Body of pancreas (tissue), 4 donors: ENCODE data around the gene PTPRT. TPM values are rescaled to one million over a fixed set of nuclear protein-coding genes. Genes with fewer than 3 reads are reported as not detected.

Experiments
- ATAC-seq: fragments of 150-250 bp; one replicate; pipeline ENCODE4 v1.9.1; 2016
- DNase-seq, 4 donors: peaks; one replicate each; pipeline ENCODE4 v3.0.0-alpha.2; 2019
- H3K27ac ChIP-seq, 4 donors: fragments of 200-600 bp; sonication (generic); 1 replicate in 3 of 4; 2 replicates in 1 of 4; pipeline versions ENCODE4 v1.5.1 to v1.6.1; 2016 to 2019; ENCODE audit warnings: mild to moderate bottlenecking in 1 of 4, mixed read lengths in 1 of 4, moderate library complexity in 1 of 4
- H3K27me3 ChIP-seq, 2 donors: fragments of 200-600 bp; sonication (generic); one replicate each; pipeline ENCODE4 v1.6.0; 2016; ENCODE audit warnings: mild to moderate bottlenecking in 1 of 2
- H3K36me3 ChIP-seq, 2 donors: fragments of 200-600 bp; sonication (generic); replicated peaks in 1 of 2; 2 replicates each; pipeline ENCODE4 v1.5.1; 2016; ENCODE audit warnings: low read depth in 2 of 2; ENCODE audit not compliant: insufficient read depth in 1 of 2
- H3K4me1 ChIP-seq: fragments of 200-600 bp; sonication (generic); one replicate; pipeline ENCODE4 v1.6.0; 2016
- H3K4me3 ChIP-seq, 2 donors: fragments of 200-600 bp; sonication (generic); 1 replicate in 1 of 2; 2 replicates in 1 of 2; pipeline ENCODE4 v1.5.1; 2016 to 2019
- H3K9me3 ChIP-seq, 3 donors: fragments of 200-600 bp; sonication (generic); 1 replicate in 2 of 3; 2 replicates in 1 of 3; pipeline ENCODE4 v1.5.1; 2016
- CTCF ChIP-seq, 7 experiments: fragments of 450-650 bp in 4 of 7; fragments of 200-600 bp in 3 of 7; sonication (generic) in 3 of 7; IDR thresholded peaks; one replicate each; pipeline ENCODE4 v1.5.1; 2016 to 2019; ENCODE audit warnings: antibody characterized with exemption in 7 of 7
- POLR2A ChIP-seq, 3 donors: fragments of 450-650 bp; IDR thresholded peaks; one replicate each; pipeline ENCODE4 v1.6.1; 2016; ENCODE audit warnings: antibody characterized with exemption in 3 of 3, mild to moderate bottlenecking in 2 of 3
- WGBS, 2 donors: methylation state at CpG; one replicate each; pipeline ENCODE4 v1.1.5; 2017; 5-methylcytosine and 5-hydroxymethylcytosine counted together
- intact Hi-C: fragments of 100-400 bp; cut with DNase I; formaldehyde crosslinking; loops from one replicate; pipeline ENCODE4 v1.15.1; 2023
- total RNA-seq, 2 donors: library from RNA; depleted of rRNA; stranded (reverse); fragments of >200 nt; gene quantifications; one replicate each; pipeline ENCODE4 v1.1.0, GENCODE V29; 2016

PTPRT gene
- total RNA-seq, 2 donors from 2014 or later = 0.33 to 1.0 TPM

GRCh38 chr20:42756991-42757390, 432.7 kb downstream of the PTPRT start:
- H3K4me1 ChIP-seq = no peaks in the 10 kb centered on the region
- no peak for DNase-seq
- no peaks in the 10 kb centered on the region for H3K36me3 ChIP-seq
- no peaks in the 10 kb centered on the region for H3K27me3 ChIP-seq
- WGBS, 2 donors = 100% methylated on average over 1 of the region's 1 CpG
- ATAC-seq = no peak
- no peak overlapping the region for H3K27ac ChIP-seq
- no peak for TF ChIP-seq CTCF (IDR thresholded peaks at IDR 0.05)
- TF ChIP-seq POLR2A (IDR thresholded peaks at IDR 0.05) = no peak
- no peak overlapping the region for H3K4me3 ChIP-seq
- intact Hi-C loops = no loop called here
- H3K9me3 ChIP-seq = no peaks in the 10 kb centered on the region

GRCh38 chr20:42754706-42755105, 435.0 kb downstream of the PTPRT start:
- no peak for ATAC-seq
- Histone ChIP-seq H3K27me3 (no peaks in the 10 kb centered on the region), H3K9me3 (no peaks in the 10 kb centered on the region), H3K4me1 (no peaks in the 10 kb centered on the region), H3K4me3 (no peak overlapping the region), H3K27ac (no peak overlapping the region), H3K36me3 (no peaks in the 10 kb centered on the region)
- TF ChIP-seq POLR2A (IDR thresholded peaks at IDR 0.05) (no peak), CTCF (IDR thresholded peaks at IDR 0.05) (no peak)
- DNase-seq = no peak
- intact Hi-C loops = no loop called here
- 55 to 64% methylated on average over 2 of the region's 2 CpGs for WGBS, 2 donors

- DNase-seq = no peak
- no peak for ATAC-seq
- H3K36me3 ChIP-seq = no peaks in the 10 kb centered on the region
- WGBS, 2 donors = 73 to 79% methylated on average over 3 of the region's 3 CpGs
- H3K4me3 ChIP-seq = no peak overlapping the region
- TF ChIP-seq POLR2A (IDR thresholded peaks at IDR 0.05) = no peak
- TF ChIP-seq CTCF (IDR thresholded peaks at IDR 0.05) = no peak
- intact Hi-C loops = no loop called here
- H3K9me3 ChIP-seq = no peaks in the 10 kb centered on the region
- H3K4me1 ChIP-seq = peaks cover 7% of the 10 kb centered on the region
- H3K27me3 ChIP-seq = no peaks in the 10 kb centered on the region
- no peak overlapping the region for H3K27ac ChIP-seq
Measured at GRCh38 chr20:42752620-42753019, 437.1 kb downstream of the PTPRT start.

GRCh38 chr20:42749556-42749955, 440.1 kb downstream of the PTPRT start:
- TF ChIP-seq POLR2A (IDR thresholded peaks at IDR 0.05) (no peak), CTCF (IDR thresholded peaks at IDR 0.05) (no peak)
- H3K27me3 ChIP-seq = no peaks in the 10 kb centered on the region
- H3K4me1 ChIP-seq = peaks cover 10% of the 10 kb centered on the region
- H3K9me3 ChIP-seq = no peaks in the 10 kb centered on the region
- WGBS, 2 donors = 85 to 91% methylated on average over 5 of the region's 5 CpGs
- DNase-seq (no peak), ATAC-seq (no peak)
- H3K36me3 ChIP-seq = no peaks in the 10 kb centered on the region
- no peak overlapping the region for H3K4me3 ChIP-seq
- H3K27ac ChIP-seq = no peak overlapping the region
- intact Hi-C loops = no loop called here

- ATAC-seq (peak; percentile 52), DNase-seq (peak in 3 of 4 donors; percentile 16 to 40 (median 16))
- no peaks in the 10 kb centered on the region for H3K9me3 ChIP-seq
- no peak overlapping the region for H3K4me3 ChIP-seq
- 27 to 28% methylated on average over 2 of the region's 2 CpGs for WGBS, 2 donors
- no peak overlapping the region for H3K27ac ChIP-seq
- peaks cover 10% of the 10 kb centered on the region for H3K4me1 ChIP-seq
- no peak for TF ChIP-seq CTCF (IDR thresholded peaks at IDR 0.05)
- no peak for TF ChIP-seq POLR2A (IDR thresholded peaks at IDR 0.05)
- no peaks in the 10 kb centered on the region for H3K27me3 ChIP-seq
- H3K36me3 ChIP-seq = no peaks in the 10 kb centered on the region
- intact Hi-C loops = no loop called here
Measured at GRCh38 chr20:42747765-42748411, 441.8 kb downstream of the PTPRT start.
